ENCODE measurements around the gene SLC30A4. TPM values are rescaled to one million over a fixed set of nuclear protein-coding genes. Genes with fewer than 3 reads are reported as not detected.

The SLC30A4 gene
- total and polyA plus RNA-seq, 2 of the 8 experiments (the other 6 are each of a cell fraction or from before 2014, with no cell fraction given): under 0.01 to 0.07 TPM

GRCh38 chr15:45550436-45550835 lies 27.9 kb upstream of the SLC30A4 start:
- Histone ChIP-seq H2AK5ac (ENCODE audit: low read depth, low read length) (no peak overlapping the region), H3K18ac (ENCODE audit: extremely low read depth, low read length) (no peak overlapping the region), H4K91ac (replicated peaks; ENCODE audit: insufficient read length, low read length) (no peak overlapping the region), H3K4ac (replicated peaks; ENCODE audit: insufficient read length, low read depth, low read length) (no peak overlapping the region), H3K9me3 (ENCODE audit: insufficient read depth in 2 of 2, low read depth in 1 of 2, low read length in 1 of 2) (no peaks in the 10 kb centered on the region), H2BK20ac (ENCODE audit: low read length) (no peak overlapping the region), H3K9ac (replicated peaks in 1 of 4; ENCODE audit: extremely low read depth in 1 of 4, low read depth in 3 of 4, low read length in 3 of 4) (no peak overlapping the region), H2BK5ac (ENCODE audit: low read depth, low read length) (no peak overlapping the region), H4K8ac (ENCODE audit: extremely low read depth, insufficient read depth, low read length) (no peak overlapping the region), H3K4me1 (replicated peaks in 1 of 4; ENCODE audit: control insufficient read depth in 3 of 4, insufficient read depth in 4 of 4, low read length in 3 of 4) (no peaks in the 10 kb centered on the region), H2BK15ac (ENCODE audit: low read length) (no peak overlapping the region), H3K4me2 (ENCODE audit: insufficient read depth in 1 of 2, low read depth in 2 of 2, low read length in 2 of 2) (no peak overlapping the region), H3K36me3 (ENCODE audit: control insufficient read depth in 2 of 4, insufficient read depth in 4 of 4, low read length in 3 of 4) (no peaks in the 10 kb centered on the region), H4K5ac (ENCODE audit: insufficient read length, low read depth, low read length) (no peak overlapping the region), H3K4me3 (ENCODE audit: extremely low read depth in 1 of 4, insufficient read depth in 2 of 4, low read depth in 3 of 4, low read length in 4 of 4) (no peak overlapping the region), H2BK12ac (ENCODE audit: low read depth, low read length) (no peak overlapping the region), H3K79me1 (ENCODE audit: low read depth, low read length) (no peaks in the 10 kb centered on the region), H2BK120ac (replicated peaks; ENCODE audit: low read depth, low read length) (no peak overlapping the region), H3K27me3 (replicated peaks in 1 of 4; ENCODE audit: control insufficient read depth in 3 of 4, extremely low read depth in 1 of 4, insufficient read depth in 3 of 4, low read length in 3 of 4) (no peaks in the 10 kb centered on the region; a peak in 1 of 7 replicates), H3K23ac (ENCODE audit: insufficient read length) (no peak overlapping the region), H3K56ac (replicated peaks; ENCODE audit: insufficient read length, low read depth, low read length) (no peak overlapping the region), H3K14ac (ENCODE audit: insufficient read length) (no peak overlapping the region), H2AFZ (ENCODE audit: low read length) (no peak overlapping the region), H3K27ac (ENCODE audit: low read depth, low read length) (no peak overlapping the region), H4K20me1 (replicated peaks in 1 of 2; ENCODE audit: control insufficient read depth in 1 of 2, insufficient read depth in 2 of 2, low read length in 2 of 2) (no peaks in the 10 kb centered on the region), H3K79me2 (ENCODE audit: control insufficient read depth in 1 of 2, insufficient read depth in 2 of 2, low read length in 2 of 2) (no peaks in the 10 kb centered on the region), H3K23me2 (ENCODE audit: low read depth, low read length) (no peaks in the 10 kb centered on the region)
- WGBS, 2 experiments (ENCODE audit: extremely low coverage in 1 of 2, insufficient coverage in 1 of 2, insufficient read length in 1 of 2, insufficient replicate concordance in 2 of 2, low coverage in 1 of 2, low lambda C conversion rate in 2 of 2, missing lambda C conversion rate in 1 of 2): 73% methylated on average over 3 of the region's 3 CpGs; no CpG with 5 or more reads in 1 of the 2 experiments
- DNase-seq (ENCODE audit: low read depth in 1 of 2, low spot score in 2 of 2) (no peak), FAIRE-seq (no peak)
- POLR2A ChIA-PET (ENCODE audit: partially characterized antibody): no interaction called here
- no peak for TF ChIP-seq CBX5 (IDR thresholded peaks at IDR 0.05; ENCODE audit: low read depth, low read length)
- no peak for TF ChIP-seq NANOG (IDR thresholded peaks at IDR 0.05; ENCODE audit: insufficient read depth, low read depth, low read length, poor library complexity, severe bottlenecking)
- TF ChIP-seq SP4 (IDR thresholded peaks at IDR 0.05; ENCODE audit: low read length): no peak
- TF ChIP-seq, protein P1, sequence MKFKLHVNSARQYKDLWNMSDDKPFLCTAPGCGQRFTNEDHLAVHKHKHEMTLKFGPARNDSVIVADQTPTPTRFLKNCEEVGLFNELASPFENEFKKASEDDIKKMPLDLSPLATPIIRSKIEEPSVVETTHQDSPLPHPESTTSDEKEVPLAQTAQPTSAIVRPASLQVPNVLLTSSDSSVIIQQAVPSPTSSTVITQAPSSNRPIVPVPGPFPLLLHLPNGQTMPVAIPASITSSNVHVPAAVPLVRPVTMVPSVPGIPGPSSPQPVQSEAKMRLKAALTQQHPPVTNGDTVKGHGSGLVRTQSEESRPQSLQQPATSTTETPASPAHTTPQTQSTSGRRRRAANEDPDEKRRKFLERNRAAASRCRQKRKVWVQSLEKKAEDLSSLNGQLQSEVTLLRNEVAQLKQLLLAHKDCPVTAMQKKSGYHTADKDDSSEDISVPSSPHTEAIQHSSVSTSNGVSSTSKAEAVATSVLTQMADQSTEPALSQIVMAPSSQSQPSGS (IDR thresholded peaks at IDR 0.05; ENCODE audit: low read length): no peak
- TF ChIP-seq NRF1 (IDR thresholded peaks at IDR 0.05; ENCODE audit: low read depth, low read length): no peak
- no peak for TF ChIP-seq PHF8 (conservative IDR thresholded peaks at IDR 0.05; ENCODE audit: low read depth, low read length)
- TF ChIP-seq SP2 (IDR thresholded peaks at IDR 0.05; ENCODE audit: low read length): no peak
- TF ChIP-seq MAFK (IDR thresholded peaks at IDR 0.05; ENCODE audit: low read depth, low read length): no peak
- no peak for TF ChIP-seq BCL11A (IDR thresholded peaks at IDR 0.05; ENCODE audit: low read depth in 2 of 2, low read length in 2 of 2)
- no peak for TF ChIP-seq RBBP5 (IDR thresholded peaks at IDR 0.05; ENCODE audit: borderline replicate concordance, low read depth, low read length)
- CTCF ChIA-PET (ENCODE audit: partially characterized antibody): no interaction called here

All from H1 (cell line).